ENCODE results near the gene MIF4GD. TPM values are rescaled to one million over a fixed set of nuclear protein-coding genes. Genes with fewer than 3 reads are reported as not detected.

The MIF4GD gene
- total RNA-seq, 2 donors from 2014 or later, result 32.5 to 70.1 TPM

DNA sequence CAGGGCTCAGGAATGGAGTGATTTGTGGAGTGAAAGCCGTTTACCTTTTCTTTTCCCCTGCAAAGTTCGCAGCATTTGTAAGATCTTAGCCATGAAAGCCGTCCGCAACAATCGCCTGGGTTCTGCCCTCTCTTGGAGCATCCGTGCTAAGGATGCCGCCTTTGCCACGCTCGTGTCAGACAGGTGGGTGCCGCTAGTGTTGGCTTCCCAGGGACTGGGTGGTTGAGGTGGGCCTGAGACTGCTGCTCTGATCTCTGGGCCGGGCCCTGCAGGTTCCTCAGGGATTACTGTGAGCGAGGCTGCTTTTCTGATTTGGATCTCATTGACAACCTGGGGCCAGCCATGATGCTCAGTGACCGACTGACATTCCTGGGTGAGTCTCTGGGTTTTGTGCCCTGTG lies 38.2 kb downstream of the MIF4GD start:
- no peak overlapping the region for H3K27ac ChIP-seq
- TF ChIP-seq, protein P1, sequence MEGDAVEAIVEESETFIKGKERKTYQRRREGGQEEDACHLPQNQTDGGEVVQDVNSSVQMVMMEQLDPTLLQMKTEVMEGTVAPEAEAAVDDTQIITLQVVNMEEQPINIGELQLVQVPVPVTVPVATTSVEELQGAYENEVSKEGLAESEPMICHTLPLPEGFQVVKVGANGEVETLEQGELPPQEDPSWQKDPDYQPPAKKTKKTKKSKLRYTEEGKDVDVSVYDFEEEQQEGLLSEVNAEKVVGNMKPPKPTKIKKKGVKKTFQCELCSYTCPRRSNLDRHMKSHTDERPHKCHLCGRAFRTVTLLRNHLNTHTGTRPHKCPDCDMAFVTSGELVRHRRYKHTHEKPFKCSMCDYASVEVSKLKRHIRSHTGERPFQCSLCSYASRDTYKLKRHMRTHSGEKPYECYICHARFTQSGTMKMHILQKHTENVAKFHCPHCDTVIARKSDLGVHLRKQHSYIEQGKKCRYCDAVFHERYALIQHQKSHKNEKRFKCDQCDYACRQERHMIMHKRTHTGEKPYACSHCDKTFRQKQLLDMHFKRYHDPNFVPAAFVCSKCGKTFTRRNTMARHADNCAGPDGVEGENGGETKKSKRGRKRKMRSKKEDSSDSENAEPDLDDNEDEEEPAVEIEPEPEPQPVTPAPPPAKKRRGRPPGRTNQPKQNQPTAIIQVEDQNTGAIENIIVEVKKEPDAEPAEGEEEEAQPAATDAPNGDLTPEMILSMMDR (IDR thresholded peaks at IDR 0.05), result no peak
- ATAC-seq (ENCODE audit: insufficient number of reproducible peaks, low FRiP score, low read depth) (no peak), DNase-seq (ENCODE audit: low spot score) (no peak)
- no peak overlapping the region for H3K4me3 ChIP-seq
- no peaks in the 10 kb centered on the region for H3K4me1 ChIP-seq (ENCODE audit: control insufficient read depth in 1 of 2, low read depth in 2 of 2)
- no peaks in the 10 kb centered on the region for H3K9me3 ChIP-seq
- peaks cover 56% of the 10 kb centered on the region for H3K36me3 ChIP-seq
- no peaks in the 10 kb centered on the region for H3K27me3 ChIP-seq (replicated peaks; ENCODE audit: insufficient read depth)

DNA sequence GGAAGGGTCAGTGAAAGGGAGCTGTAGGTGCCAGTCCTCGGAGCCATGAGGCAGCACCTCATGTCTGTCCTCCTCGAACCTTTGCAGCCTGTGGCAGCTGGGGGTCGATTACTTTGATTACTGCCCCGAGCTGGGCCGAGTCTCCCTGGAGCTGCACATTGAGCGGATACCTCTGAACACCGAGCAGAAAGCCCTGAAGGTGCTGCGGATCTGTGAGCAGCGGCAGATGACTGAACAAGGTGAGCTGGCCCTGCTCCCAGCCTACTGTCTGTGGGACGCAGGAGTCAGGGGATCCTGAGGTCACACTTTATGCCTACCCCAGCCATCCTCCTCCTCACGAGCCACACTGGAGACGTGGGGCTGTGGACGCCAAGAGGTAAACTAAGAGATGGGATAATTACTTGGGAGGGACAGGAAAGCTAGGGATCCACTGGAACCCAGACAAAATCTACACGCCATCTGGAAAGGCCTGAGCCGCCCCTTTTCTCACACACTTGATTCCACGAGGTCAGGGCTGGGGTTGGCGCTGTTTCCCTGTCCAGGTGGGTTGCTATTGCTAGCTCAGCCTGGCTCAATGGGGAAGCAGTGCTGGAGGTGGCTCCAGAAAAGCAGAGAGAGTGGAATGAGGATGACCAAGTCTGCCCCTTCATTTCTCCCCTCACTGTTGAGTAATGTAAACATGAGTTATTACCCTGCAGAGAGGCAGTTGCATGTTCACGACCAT lies 39.1 kb downstream of the MIF4GD start:
- Histone ChIP-seq H3K4me3 (no peak overlapping the region), H3K27me3 (replicated peaks; ENCODE audit: insufficient read depth) (no peaks in the 10 kb centered on the region), H3K36me3 (peaks cover 54% of the 10 kb centered on the region), H3K9me3 (no peaks in the 10 kb centered on the region), H3K4me1 (ENCODE audit: control insufficient read depth in 1 of 2, low read depth in 2 of 2) (no peaks in the 10 kb centered on the region), H3K27ac (no peak overlapping the region)
- DNase-seq (ENCODE audit: low spot score) (no peak), ATAC-seq (ENCODE audit: insufficient number of reproducible peaks, low FRiP score, low read depth) (no peak)
- TF ChIP-seq, protein P1 (IDR thresholded peaks at IDR 0.05), result no peak

DNA sequence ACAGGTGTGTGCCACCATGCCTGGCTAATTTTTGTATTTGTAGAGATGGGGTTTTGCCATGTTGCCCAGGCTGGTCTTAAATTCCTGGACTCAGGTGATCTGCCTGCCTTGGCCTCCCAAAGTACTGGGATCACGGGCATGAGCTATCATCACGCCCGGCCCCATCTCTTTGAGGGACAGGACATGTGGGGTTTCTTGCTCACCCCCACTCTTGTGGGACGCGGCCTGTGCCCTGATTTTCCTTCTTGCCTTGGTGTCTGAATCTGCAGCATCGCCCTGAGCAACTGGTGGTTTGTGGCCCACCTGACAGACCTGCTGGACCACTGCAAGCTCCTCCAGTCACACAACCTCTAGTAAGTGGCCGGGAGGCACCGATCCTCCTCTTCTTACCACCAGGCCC lies 40.0 kb downstream of the MIF4GD start:
- no peak for DNase-seq (ENCODE audit: low spot score)
- Histone ChIP-seq H3K4me1 (ENCODE audit: control insufficient read depth in 1 of 2, low read depth in 2 of 2) (no peaks in the 10 kb centered on the region), H3K4me3 (no peak overlapping the region), H3K9me3 (no peaks in the 10 kb centered on the region), H3K27me3 (replicated peaks; ENCODE audit: insufficient read depth) (no peaks in the 10 kb centered on the region), H3K27ac (no peak overlapping the region), H3K36me3 (peaks cover 56% of the 10 kb centered on the region)
- ATAC-seq (ENCODE audit: insufficient number of reproducible peaks, low FRiP score, low read depth), result no peak
- TF ChIP-seq, protein P1 (IDR thresholded peaks at IDR 0.05), result no peak

DNA sequence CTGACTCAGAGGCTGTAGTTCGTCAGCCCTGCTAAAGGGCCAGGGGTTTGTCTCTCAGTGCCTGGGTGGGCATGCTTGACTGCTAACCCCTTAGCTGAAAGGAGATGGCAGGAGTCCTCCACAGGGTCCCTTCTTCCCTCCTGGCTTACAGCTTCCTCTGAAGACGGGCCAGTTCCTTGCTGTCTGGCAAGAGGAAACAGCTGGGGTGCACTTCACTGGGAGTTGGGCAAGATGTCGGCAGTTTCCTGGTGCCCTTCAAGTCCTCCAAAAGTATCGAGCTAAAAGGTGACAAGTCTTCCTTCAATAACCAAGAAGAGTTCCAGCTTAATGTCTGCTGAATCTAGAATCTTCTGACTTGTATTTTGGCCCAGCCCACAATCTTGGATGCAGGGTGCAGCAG lies 42.2 kb downstream of the MIF4GD start:
- Histone ChIP-seq H3K4me3 (no peak overlapping the region), H3K27ac (peak overlapping the region in 1 of 2 donors; percentile 34), H3K9me3 (no peaks in the 10 kb centered on the region), H3K4me1 (ENCODE audit: control insufficient read depth in 1 of 2, low read depth in 2 of 2) (no peaks in the 10 kb centered on the region), H3K36me3 (peaks cover 49% of the 10 kb centered on the region), H3K27me3 (replicated peaks; ENCODE audit: insufficient read depth) (no peaks in the 10 kb centered on the region)
- no peak for ATAC-seq (ENCODE audit: insufficient number of reproducible peaks, low FRiP score, low read depth)
- no peak for DNase-seq (ENCODE audit: low spot score)
- TF ChIP-seq, protein P1 (IDR thresholded peaks at IDR 0.05), result no peak

DNA sequence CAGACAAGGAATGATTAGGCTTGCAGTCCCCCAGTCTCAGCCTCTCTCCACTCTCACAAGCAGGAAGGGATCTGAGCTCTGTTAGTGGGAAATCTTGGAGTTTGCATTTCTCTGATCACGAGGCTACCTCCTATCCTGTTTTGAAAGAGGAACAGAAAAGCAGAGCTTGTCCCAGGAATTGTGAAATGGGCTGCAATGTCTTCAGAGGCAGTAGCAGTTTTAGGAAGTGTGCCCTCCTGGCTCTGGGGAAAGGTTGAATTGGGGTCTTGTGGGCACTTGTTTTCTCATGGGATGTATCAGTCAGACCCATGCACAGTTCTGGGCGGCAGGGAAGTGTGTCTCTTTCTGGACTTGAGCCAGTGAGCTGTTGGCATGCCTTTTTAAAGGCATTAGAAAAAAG lies 42.7 kb downstream of the MIF4GD start:
- TF ChIP-seq, protein P1 (IDR thresholded peaks at IDR 0.05), result no peak
- Histone ChIP-seq H3K4me1 (ENCODE audit: control insufficient read depth in 1 of 2, low read depth in 2 of 2) (no peaks in the 10 kb centered on the region), H3K4me3 (no peak overlapping the region), H3K9me3 (no peaks in the 10 kb centered on the region), H3K27ac (peak overlapping the region in 1 of 2 donors; percentile 34), H3K27me3 (replicated peaks; ENCODE audit: insufficient read depth) (no peaks in the 10 kb centered on the region), H3K36me3 (peaks cover 49% of the 10 kb centered on the region)
- DNase-seq (ENCODE audit: low spot score), result no peak
- ATAC-seq (ENCODE audit: insufficient number of reproducible peaks, low FRiP score, low read depth), result no peak
